ENCODE results near the gene COG3.

COG3 gene

DNA sequence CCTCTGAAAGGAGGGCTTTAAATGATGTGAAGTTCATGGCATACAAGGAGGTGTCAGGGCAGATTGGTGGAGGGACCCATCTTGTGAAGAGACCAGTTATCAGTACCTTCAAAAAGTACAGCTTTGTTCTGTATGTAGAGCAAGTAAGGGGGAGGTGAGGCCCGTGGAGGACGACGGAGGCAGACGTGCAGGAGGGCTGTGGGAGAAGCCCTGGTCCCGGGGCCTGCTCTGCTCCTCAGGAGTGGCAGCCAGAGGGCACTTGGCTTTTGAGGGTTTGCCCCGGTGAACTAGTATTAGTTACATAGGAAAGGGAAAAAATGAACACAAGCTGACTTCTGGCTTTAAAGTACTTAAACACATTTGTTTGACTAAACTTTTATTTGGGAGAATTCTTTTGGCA lies 42.1 kb downstream of the COG3 start:
- DNase-seq (ENCODE audit: low spot score) = no peak

DNA sequence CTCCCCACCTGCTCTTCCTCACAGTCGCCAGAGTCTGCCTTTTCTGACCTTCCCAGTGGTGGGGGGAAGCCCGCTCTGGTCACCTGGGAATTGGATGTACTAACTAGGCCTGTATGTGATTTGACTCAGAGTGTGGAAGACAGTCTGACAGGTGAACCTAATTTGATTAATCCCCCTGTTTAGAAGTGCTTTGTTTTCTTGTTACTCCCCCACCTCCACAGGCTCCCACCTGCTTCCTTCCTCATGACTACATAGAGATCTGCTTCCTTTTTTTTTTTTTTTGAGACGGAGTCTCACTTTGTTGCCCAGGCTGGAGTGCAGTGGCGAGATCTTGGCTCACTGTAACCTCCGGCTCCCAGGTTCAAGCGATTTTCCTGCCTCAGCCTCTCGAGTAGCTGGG lies 44.0 kb downstream of the COG3 start:
- no peak for DNase-seq (ENCODE audit: low spot score)

DNA sequence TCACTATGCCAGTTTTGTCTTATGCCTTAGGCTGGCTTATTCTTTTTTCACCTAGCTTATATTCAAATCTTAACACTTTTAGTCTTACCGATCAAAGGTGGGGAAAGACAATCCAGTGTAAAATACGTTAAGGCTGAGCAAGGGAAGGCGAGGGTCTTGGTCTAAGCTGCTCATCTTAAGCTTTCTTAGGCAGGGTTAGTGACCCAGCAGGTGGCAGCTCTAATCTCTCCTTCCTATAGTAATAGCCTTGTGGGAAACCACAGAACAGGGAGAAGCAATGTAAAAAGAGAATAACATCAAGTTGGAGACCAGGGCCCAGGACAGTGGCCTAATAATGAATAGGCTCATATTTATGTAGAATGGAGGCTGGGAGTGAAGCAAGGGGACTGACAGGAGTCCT lies 45.9 kb downstream of the COG3 start:
- no peak for DNase-seq (ENCODE audit: low spot score)

DNA sequence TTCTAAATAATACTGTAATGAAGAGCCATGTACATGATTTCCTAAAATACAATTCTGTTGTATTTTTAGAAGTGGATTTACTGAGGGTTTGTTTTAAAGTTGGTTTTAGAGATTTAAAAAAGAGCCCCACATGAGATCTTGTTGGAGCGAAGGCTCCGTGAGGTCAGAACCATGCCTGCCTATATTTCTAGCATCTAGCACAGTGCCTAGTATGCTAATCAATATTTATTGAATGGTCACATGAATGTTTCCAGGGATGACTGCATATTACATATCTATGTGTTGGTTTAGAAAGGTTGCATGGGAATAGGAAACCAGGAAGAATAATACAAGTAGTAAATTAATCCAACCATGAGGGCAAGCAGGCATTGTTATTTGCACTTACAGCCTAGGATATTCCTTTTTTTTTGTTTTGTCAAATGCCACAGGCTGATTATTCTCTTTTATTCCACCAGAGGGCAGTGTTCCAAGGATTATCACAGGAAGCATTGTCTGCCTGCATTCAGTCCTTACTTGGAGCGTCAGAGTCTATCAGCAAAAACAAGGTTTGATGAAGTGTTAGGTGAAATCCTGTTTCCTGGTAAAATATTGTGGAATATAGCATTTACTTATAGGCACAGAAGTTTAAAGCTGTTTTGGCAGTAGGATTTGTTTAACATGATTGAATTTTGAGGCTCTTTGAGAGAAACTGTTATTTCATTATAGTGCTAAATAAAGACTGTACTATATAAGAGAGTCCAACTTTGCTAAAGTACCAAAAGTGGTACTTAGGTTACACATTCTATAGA lies 46.8 kb downstream of the COG3 start:
- DNase-seq (ENCODE audit: low spot score) = peak; percentile 73

DNA sequence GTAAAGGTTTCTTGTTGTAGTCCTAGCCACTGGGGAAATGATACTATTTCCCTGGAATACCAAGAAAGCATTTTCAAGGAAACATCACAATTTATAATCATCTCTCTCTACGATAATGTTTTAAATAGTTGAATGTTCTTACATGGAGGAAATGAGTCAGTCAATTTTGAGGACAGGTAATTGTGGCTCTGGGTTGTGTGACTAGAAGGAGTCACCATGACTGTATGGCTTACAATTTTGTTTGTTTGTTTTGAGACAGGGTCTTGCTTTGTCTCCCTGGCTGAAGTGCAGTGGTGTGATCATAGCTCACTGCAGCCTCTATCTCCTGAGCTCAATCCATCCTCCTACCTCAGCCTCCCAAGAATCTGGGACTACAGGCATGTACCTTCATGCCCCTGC lies 47.4 kb downstream of the COG3 start:
- no peak for DNase-seq (ENCODE audit: low spot score)

DNA sequence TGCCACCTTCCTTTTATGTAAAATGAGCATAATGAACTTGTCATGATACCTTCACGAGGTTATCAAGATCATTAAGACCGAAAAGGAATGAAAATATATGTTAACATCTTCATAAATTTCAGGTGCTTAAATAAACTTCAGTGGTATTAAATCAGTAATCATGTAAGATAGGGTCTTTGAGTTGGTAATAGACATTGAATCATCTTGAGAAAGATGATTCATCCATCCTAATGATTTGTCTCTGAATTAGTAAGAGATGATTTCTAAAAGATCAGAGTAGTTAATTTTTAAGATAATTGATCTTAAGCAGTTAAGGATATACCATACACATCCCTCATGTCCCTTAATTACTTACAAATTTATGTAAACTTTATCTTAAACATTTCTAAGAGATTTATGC lies 52.0 kb downstream of the COG3 start:
- DNase-seq (ENCODE audit: low spot score) = no peak

DNA sequence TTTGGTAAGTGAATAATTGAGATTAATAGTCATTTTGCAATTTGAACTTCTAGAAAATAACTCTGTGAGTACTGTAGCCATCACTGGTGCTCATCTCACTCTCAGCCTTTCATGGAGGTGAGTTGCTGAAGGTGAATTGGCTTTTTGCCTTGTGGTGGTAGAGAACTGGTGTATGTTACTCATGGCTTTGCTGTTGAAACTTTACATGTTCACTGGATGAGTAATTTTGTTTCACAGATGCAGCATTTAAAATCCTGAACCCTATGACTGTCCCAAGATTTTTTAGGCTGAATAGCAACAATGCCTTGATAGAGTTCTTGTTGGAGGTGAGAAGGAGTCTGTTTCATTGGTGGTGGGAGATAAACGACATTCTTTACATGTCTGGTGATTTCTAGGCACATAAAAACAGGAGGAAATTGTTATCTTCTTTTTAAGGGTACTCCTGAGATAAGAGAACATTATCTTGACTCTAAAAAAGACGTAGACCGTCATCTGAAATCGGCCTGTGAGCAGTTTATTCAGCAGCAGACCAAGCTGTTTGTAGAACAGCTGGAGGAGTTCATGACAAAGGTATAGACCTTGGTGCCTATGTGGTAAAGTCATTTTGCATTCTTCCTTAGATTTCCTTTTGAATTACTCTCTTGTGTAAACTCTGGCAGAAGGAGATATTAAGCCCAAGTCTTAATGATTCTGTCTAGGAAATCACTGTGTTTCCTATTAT lies 53.9 kb downstream of the COG3 start:
- no peak for DNase-seq (ENCODE audit: low spot score)

DNA sequence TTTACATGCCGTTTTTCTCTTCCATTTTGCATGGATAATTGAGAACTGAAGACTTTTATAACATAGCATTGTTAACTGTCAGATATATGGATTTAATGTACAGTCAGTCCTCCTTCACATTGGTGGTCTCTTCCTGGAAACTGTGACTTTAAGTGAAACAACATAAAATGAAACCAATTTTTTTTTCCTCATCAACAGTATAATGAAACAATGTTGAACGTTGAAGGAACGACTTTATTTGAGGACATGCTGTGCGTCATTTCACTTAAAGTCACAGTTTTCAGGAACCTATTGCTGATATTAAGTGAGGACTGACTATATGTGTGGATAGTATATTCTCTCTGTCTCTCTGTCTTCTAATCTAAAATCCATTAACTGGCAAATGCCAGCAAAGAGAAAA lies 54.8 kb downstream of the COG3 start:
- DNase-seq (ENCODE audit: low spot score) = no peak

DNA sequence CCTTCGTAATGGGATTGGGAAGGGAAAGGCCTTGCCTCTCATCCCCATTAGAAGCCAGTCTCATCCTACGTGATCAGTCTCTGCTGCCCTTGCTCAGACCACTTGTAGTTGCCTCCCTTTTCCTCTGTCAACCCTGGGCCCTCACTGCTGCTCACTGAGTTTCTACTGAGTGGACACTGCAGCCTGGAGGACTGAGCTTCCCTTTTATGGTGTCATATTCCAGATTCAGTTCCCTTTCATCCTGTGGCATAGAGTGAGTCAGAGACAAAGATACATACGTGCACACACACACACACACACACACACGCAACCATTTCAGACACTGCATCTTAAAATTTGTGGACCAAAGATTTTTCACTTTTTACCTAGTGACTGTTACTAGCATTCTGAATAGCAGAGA lies 56.6 kb downstream of the COG3 start:
- no peak for DNase-seq (ENCODE audit: low spot score)

DNA sequence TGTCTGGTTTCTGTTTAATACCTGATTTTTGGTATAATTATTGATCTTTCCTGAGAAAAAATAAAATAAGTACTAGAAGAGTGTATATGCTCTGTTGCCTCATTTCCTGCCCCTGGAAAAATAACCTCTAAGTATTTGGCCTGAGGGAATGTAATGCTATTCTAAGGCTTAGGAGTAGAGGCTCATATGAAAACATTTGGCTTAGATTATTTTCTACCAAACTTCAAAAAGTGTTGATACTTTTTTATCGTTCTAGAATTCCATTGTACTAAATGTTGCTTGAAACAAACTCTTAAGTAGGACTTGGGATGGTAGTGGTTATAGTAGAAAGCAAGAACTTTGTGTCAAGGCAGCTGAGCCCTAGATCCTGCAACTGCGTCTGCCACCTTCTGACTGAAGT lies 57.8 kb downstream of the COG3 start:
- no peak for DNase-seq (ENCODE audit: low spot score)

DNA sequence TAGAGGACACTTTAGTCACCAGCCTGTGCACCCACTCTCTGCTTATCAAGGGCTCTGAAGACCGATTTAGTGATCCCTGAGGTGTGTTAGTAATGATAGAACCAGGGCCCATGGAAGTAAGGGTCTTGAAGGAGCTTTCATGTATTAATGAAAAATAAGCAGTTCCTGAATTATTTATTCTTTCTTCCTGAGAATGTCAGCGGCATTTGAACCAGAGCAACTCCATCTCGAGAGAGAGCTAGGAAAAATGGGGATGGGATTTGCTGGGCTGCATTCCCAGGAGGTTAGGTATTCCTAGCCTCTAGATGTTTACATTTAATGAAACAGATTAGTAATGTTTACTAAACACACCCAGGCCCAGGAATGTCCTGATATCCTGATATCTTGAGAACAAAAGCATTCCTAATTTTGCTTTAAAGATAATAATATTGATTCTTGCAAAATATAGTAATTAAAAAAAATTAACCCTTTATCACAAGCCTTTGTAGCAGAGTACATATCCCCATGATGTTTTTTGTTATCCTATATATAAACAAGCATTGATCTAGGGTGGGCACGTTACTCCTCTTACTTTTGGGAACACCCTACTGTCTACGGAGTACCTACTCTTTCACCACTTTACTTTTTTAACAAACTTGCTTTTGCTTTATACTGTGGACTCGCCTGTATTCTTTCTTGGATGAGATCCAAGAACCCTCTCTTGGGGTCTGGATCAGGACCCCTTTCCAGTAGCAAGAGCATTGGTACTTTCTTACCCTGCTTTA lies 63.1 kb downstream of the COG3 start:
- DNase-seq (ENCODE audit: low spot score) = no peak

DNA sequence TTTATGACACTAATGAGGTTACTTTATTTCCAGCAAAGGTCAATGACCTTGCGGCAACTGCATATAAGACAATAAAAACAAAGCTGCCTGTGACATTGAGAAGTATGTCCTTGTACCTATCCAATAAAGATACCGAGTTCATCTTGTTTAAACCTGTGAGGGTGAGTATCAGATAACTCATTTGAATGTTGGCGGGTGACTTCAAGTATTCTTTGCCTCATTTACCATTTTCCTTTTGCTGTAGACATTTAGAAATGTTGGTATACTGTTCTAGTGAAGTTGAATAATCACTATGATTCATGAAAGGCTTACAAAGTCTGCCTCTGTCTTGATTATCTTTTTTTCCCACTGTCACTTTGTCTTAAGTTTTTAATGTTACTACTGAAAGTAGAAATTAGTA lies 65.0 kb downstream of the COG3 start:
- DNase-seq (ENCODE audit: low spot score) = no peak

DNA sequence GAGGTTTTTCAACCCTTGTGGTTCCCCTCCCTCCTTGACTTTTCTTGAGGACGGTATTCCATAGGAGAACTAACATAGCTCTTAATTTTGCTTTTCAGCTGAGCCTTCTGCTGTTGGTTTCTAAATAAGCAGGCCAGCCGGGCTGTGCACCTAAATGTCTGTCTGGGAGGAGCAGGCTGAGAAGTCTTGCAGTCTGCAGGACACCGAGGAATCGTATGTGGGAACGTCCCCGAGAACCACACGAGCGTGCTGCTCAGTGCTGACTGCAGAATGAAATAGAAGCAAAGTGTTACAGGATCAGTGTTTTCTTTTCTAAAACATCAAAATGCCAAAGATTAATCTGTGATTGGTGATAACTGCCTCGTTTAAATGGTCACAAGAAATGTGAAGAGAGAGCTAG lies 69.9 kb downstream of the COG3 start:
- no peak for DNase-seq (ENCODE audit: low spot score)

DNA sequence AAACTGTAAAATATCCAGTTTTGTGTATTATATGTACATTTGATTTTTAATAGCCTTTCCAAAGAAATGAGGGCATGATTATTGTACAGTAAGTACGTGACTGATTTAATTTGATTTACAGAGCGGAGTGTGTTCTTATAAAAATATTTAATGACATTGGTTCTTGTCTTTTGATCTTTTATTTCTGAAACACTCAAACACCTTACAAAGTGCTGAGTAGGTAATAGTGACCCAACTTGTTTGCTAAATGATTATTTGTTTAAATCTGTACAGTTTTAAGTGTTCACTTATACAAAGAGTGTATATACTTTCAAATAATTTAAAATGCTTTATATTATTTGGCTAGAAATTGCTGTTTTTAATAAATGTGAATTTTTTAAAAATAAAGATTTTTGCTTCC lies 71.5 kb downstream of the COG3 start:
- DNase-seq (ENCODE audit: low spot score) = no peak

DNA sequence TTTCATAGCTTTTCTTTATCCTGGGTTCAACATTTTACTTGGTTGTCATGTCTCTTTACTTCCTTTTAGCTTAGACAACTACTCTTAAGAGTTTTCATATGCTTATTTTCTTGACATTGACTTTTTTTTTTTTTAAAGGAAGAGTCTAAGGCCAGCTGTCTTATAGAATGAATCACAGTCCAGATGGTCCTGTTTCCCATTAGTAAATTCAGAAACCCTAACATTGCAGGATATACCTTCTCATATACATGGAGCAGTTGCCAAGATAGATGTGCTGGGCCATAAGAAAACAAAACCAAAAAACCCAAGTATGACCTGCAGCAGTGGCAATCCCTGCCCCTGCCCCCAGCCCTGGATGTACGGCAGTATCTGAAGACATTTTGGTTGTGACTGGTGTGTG lies 72.8 kb downstream of the COG3 start:
- DNase-seq (ENCODE audit: low spot score) = no peak

DNA sequence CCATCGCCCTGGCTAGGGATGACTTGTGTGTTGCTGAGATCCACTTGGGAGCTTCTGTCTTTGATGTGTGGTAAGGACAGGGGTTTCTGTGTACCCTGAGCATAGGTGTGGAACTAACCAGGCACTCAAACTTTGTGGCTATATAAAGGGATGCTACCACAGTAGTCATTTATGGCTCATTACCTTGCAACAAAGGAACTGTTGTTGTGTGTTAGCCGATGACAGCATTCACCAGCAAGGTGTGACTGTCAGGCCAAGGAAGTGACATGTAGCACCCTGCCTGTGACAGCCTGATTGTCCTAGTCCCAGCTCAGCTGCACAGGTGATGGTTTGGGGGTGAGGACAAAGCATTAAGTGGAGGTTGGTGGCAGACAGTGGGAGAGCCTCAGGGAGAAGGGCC lies 73.6 kb downstream of the COG3 start:
- DNase-seq (ENCODE audit: low spot score) = no peak

DNA sequence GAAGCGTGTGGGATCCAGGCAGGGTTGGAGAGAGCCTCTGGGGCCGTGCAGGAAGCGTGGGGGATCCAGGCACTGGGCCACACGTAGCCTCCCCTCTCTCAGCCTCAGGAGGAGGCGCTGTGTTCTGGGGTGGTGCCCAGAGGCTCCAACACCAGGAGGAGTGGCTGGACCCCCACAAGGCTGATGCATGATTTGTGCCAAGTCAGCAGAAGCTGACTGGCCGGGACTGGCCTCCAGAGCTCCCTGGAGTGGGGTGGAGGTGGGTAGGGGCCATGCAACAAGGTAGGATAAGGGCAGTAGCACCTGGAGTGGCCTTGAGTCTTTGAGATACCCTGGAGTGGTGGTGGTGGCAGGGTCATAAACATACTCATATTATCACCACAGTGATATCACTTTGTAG lies 75.5 kb downstream of the COG3 start:
- DNase-seq (ENCODE audit: low spot score) = no peak

DNA sequence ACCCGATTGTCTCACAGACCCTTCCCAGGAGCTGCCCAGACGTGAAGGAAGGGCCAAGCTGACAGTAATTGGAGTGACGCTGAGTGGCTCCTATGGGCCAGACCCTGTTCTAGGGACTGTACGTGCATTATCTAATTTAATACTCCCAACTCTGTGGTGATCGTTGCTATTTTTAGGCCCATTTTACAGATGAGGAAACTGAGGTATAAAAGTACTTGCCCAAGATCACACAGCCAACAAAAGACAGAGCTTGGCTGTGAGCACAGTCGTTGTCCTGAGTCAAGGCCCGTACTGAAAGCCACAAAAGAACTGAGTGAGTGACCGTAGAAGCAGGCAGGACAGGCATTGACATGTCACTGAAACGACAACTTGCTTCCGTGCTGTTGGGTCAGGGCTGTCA lies 76.1 kb downstream of the COG3 start:
- DNase-seq (ENCODE audit: low spot score) = no peak

DNA sequence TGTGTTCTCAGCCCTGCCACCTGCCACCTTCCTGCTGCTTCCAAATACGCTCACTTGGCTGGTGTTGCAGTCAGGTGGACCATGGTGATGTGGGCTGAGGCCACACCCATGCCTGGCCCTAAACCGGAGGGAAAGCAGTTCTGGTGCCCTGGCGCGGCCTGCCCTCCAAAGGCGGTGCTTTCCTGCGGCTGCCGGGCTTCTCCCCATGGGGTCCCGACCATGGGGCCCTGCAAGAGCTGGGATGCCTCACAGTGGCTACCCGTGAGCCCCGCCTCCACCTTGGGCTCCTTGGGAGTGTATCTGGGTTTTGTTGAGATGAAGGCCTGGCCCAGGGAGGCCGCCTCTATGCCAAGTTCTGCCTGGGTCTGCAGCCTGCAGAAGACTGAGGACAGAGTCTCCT lies 77.1 kb downstream of the COG3 start:
- DNase-seq (ENCODE audit: low spot score) = no peak

DNA sequence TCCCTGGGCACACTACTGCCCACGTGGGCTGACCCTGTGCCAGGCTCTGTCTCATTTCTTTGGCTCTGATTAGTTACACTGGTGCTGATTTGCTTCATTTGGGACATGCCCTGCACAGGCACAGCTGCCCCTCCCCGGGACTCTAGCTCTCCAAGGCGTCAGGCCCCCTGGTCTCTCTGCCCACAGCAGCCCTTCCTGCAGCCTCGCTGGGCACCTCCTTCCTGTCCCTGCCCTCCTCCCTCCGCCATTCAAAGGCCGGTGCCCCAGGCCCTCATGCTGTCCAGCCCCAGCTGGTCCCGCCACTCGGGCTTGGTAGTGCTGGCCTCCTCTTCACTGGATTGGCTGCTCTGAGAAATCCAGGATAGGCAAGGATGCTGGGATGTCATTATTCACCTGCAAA lies 77.7 kb downstream of the COG3 start:
- no peak for DNase-seq (ENCODE audit: low spot score)

DNA sequence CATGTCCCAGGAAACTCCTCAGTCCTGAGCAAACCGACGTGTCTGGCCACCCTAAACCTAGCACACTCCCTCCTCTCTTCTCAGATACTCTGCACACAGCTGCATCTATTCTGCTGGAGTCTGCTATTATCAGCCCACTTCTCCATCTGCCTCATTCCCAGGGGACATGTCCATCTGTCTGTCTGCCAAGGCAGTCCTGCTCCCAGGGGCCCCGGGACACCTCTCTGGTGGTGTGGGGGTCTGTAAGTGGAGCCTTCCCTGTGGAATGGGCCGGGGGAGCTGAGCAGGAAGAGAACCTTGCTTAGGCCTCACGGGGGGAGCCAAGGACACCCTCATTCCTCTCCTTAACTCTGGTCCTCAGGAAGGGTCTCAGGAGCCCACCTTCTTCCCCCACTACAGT lies 78.1 kb downstream of the COG3 start:
- DNase-seq (ENCODE audit: low spot score) = no peak

DNA sequence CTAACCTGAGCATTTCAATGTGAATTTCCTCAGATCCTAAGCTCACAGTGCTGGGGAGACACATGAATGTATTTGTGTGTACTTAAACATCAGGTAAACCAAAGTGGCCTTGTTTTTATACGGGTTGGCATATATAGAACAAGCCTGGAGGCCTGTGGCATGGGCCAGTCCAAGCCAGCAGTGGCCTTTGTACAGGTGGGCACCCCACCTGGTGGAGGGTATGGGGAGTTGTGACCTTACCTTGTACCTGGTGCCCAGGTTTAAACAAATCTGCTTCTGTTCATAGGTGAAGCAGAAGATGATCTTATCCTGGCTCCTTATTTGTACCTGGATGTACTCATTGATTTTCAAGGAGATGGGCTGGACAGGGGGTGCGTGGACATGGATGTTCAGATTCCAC lies 79.8 kb downstream of the COG3 start:
- DNase-seq (ENCODE audit: low spot score) = no peak

DNA sequence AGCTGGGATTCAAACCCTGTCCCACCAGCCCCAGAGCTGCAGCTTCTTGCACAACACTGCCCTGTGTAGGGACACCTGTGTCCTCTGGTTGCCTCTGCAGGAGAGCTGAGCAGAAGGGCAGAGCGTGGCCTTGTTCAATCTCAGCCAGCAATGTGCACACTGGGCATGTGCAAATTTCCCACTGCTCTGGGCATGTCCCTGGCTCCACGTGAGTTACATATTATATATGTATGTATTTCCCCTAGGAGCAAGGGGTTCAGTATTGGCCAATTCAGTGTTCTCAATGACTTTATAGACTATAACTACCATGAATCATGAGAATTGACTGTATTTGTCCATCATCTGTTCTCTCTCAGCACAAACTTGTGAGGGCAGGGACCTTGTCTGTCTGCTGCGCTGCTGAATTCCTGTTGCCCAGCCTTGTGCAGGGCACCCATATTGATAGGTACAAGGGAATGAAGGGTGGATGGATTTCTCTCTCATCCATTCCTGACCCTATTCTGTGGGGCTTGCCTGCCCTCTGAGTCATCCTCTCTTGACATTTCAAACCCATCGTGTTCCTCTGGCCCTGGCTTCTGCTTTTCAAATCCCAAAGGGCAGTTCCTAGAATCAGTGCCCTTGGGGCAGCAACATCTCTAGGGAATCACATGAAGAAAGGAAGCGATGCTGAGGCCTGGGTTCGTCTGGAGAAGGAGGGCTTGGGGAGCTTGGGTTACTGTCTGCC lies 81.1 kb downstream of the COG3 start:
- DNase-seq (ENCODE audit: low spot score) = no peak

All from hematopoietic multipotent progenitor cell treated with erythropoietin and hydrocortisone succinate and interleukin-3 and kit ligand, for 17 days (in vitro differentiated cells).